Trophoblast cell (in vitro differentiated cells and primary cell): ENCODE results near the gene PDE5A.
"Not testable (repeated sequence)": the region's sequence is repeated elsewhere in the genome, so short reads cannot be mapped to it uniquely, and the experiment has no call there.

Experiments used
- DNase-seq, 2 donors: peaks; one replicate each; pipeline ENCODE4 v3.0.0-alpha.2; 2016
- H2AFZ ChIP-seq: 2 replicates; pipeline ENCODE4 v1.6.1; 2013; ENCODE audit warnings: low read length, moderate library complexity, mild to moderate bottlenecking; ENCODE audit not compliant: insufficient read depth, poor library complexity
- H2AK5ac ChIP-seq: 2 replicates; pipeline ENCODE4 v1.6.1; 2013; ENCODE audit warnings: mild to moderate bottlenecking, low read length
- H2BK120ac ChIP-seq: 2 replicates; pipeline ENCODE4 v1.6.1; 2013; ENCODE audit warnings: low read length, mild to moderate bottlenecking, moderate library complexity; ENCODE audit not compliant: insufficient read depth, poor library complexity
- H2BK12ac ChIP-seq: 2 replicates; pipeline ENCODE4 v1.6.1; 2013; ENCODE audit warnings: mild to moderate bottlenecking, low read length, moderate library complexity
- H2BK5ac ChIP-seq: 2 replicates; pipeline ENCODE4 v1.6.1; 2013; ENCODE audit warnings: low read length, low read depth, moderate library complexity, mild to moderate bottlenecking; ENCODE audit not compliant: poor library complexity
- H3K14ac ChIP-seq: 2 replicates; pipeline ENCODE4 v1.6.1; 2013; ENCODE audit warnings: mild to moderate bottlenecking, low read length
- H3K18ac ChIP-seq: 2 replicates; pipeline ENCODE4 v1.6.1; 2013; ENCODE audit warnings: mild to moderate bottlenecking, low read length
- H3K23ac ChIP-seq: 2 replicates; pipeline ENCODE4 v1.6.1; 2013; ENCODE audit warnings: low read length
- H3K27ac ChIP-seq: 2 replicates; pipeline ENCODE4 v1.5.1; 2013; ENCODE audit warnings: low read depth, mild to moderate bottlenecking, inconsistent platforms, low read length, moderate library complexity
- H3K27me3 ChIP-seq: 2 replicates; pipeline ENCODE4 v1.6.1; 2013; ENCODE audit warnings: inconsistent platforms, mild to moderate bottlenecking, low read length, moderate library complexity; ENCODE audit not compliant: insufficient read depth
- H3K36me3 ChIP-seq, 2 experiments: 1 replicate in 1 of 2; 2 replicates in 1 of 2; pipeline ENCODE4 v1.6.1; 2013; ENCODE audit warnings: low read length in 2 of 2, mild to moderate bottlenecking in 2 of 2, moderate library complexity in 1 of 2; ENCODE audit not compliant: insufficient read depth in 2 of 2, control insufficient read depth in 1 of 2
- H3K4ac ChIP-seq: 2 replicates; pipeline ENCODE4 v1.6.1; 2013; ENCODE audit warnings: low read depth, mild to moderate bottlenecking, low read length, moderate library complexity
- H3K4me1 ChIP-seq, 2 experiments: 1 replicate in 1 of 2; 2 replicates in 1 of 2; pipeline ENCODE4 v1.6.1; 2013; ENCODE audit warnings: low read length in 2 of 2, mild to moderate bottlenecking in 2 of 2, moderate library complexity in 1 of 2; ENCODE audit not compliant: insufficient read depth in 2 of 2, control insufficient read depth in 1 of 2
- H3K4me2 ChIP-seq: 2 replicates; pipeline ENCODE4 v1.6.1; 2013; ENCODE audit warnings: inconsistent platforms, mild to moderate bottlenecking, low read length, moderate library complexity
- H3K4me3 ChIP-seq: 2 replicates; pipeline ENCODE4 v1.5.1; 2013; ENCODE audit warnings: mild to moderate bottlenecking, low read depth, low read length, inconsistent platforms
- H3K79me1 ChIP-seq: one replicate; pipeline ENCODE4 v1.6.1; 2013; ENCODE audit warnings: low read length
- H3K79me2 ChIP-seq: 2 replicates; pipeline ENCODE4 v1.6.1; 2013; ENCODE audit warnings: low read length, mild to moderate bottlenecking; ENCODE audit not compliant: control insufficient read depth, insufficient read depth, poor library complexity
- H3K9ac ChIP-seq: 2 replicates; pipeline ENCODE4 v1.6.1; 2013; ENCODE audit warnings: mild to moderate bottlenecking, low read length
- H3K9me3 ChIP-seq: 2 replicates; pipeline ENCODE4 v1.6.1; 2013; ENCODE audit warnings: low read depth, mild to moderate bottlenecking, control low read depth, inconsistent platforms, low read length; ENCODE audit not compliant: insufficient read depth
- H4K12ac ChIP-seq: 2 replicates; pipeline ENCODE4 v1.6.1; 2013; ENCODE audit warnings: low read depth, mild to moderate bottlenecking, low read length, moderate library complexity
- H4K8ac ChIP-seq: 2 replicates; pipeline ENCODE4 v1.6.1; 2013; ENCODE audit warnings: low read depth, mild to moderate bottlenecking, low read length, moderate library complexity
- H4K91ac ChIP-seq: one replicate; pipeline ENCODE4 v1.6.1; 2013; ENCODE audit warnings: low read depth, mild to moderate bottlenecking, low read length, moderate library complexity
- WGBS: extraction: QIAGEN DNeasy Blood & Tissue Kit; methylation state at CpG from one replicate; pipeline ENCODE4 v1.1.7; 2013; ENCODE audit warnings: missing lambda C conversion rate; ENCODE audit not compliant: insufficient read length, insufficient coverage; ENCODE audit errors: extremely low coverage; 5-methylcytosine and 5-hydroxymethylcytosine counted together

PDE5A gene

GRCh38 chr4:119638359-119638758 lies 9.8 kb upstream of the PDE5A start:
- H4K91ac ChIP-seq = no peak overlapping the region
- H3K4me3 ChIP-seq = no peak overlapping the region
- H3K23ac ChIP-seq = no peak overlapping the region
- H3K18ac ChIP-seq = no peak overlapping the region
- no peaks in the 10 kb centered on the region for H3K27me3 ChIP-seq
- H3K4me1 ChIP-seq = no peaks in the 10 kb centered on the region
- no peak overlapping the region for H2BK120ac ChIP-seq
- no peak for DNase-seq
- no peak overlapping the region for H2AK5ac ChIP-seq
- H2AFZ ChIP-seq = no peak overlapping the region
- no peak overlapping the region for H3K9ac ChIP-seq
- H3K4me2 ChIP-seq = no peak overlapping the region
- no peaks in the 10 kb centered on the region for H3K9me3 ChIP-seq
- no peak overlapping the region for H3K4ac ChIP-seq
- H3K36me3 ChIP-seq = no peaks in the 10 kb centered on the region
- no peak overlapping the region for H2BK12ac ChIP-seq
- no peak overlapping the region for H4K12ac ChIP-seq
- H3K14ac ChIP-seq = no peak overlapping the region
- H2BK5ac ChIP-seq = no peak overlapping the region
- no peak overlapping the region for H4K8ac ChIP-seq
- no peaks in the 10 kb centered on the region for H3K79me2 ChIP-seq
- H3K79me1 ChIP-seq = no peaks in the 10 kb centered on the region
- WGBS = no CpG with 5 or more reads among the region's 1 CpG
- H3K27ac ChIP-seq = no peak overlapping the region

DNA sequence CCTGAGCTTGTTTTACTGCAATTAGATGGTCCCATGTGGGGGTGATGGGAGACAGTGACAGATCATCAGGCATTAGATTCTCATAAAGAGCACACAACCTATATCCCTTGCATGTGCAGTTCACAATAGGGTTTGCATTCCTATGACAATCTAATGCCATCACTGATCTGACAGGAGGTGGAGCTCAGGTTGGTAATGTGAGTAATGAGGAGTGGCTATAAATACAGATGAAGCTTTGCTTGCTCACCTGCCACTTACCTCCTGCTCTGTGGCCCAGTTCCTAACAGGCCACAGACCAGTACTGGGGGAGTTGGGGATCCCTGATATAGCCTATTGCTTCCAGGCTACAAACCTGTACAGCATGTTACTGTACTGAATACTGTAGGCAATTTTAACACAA lies 8.2 kb upstream of the PDE5A start:
- not testable (repeated sequence) for H3K18ac ChIP-seq, H3K4me1 ChIP-seq, H2BK120ac ChIP-seq, H3K27ac ChIP-seq, H2BK5ac ChIP-seq, H3K79me2 ChIP-seq, H3K14ac ChIP-seq, H3K23ac ChIP-seq, H3K27me3 ChIP-seq, H3K4ac ChIP-seq, H3K36me3 ChIP-seq, H4K8ac ChIP-seq, H3K9me3 ChIP-seq, H4K91ac ChIP-seq, DNase-seq, H2AFZ ChIP-seq, H3K9ac ChIP-seq, H2BK12ac ChIP-seq, H3K4me2 ChIP-seq, H4K12ac ChIP-seq, H3K4me3 ChIP-seq, H2AK5ac ChIP-seq, H3K79me1 ChIP-seq

DNA sequence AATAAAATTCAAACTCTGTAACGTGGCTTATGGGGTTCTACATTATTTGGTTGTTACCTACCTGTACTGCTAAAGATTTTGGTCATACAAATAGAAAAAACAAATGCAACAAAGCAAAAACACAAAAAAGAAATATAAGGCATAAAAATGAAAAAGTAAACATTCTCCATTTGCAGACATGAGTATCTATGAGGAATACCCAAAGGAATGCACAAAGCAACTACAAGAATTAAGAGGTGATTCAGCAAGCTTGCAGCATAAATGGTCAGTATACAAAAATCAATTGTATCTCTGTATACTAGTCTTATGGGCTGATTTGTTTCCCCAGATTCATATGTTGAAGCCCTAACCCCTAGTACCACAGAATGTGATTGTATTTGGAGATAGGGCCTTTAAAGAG lies 3.6 kb upstream of the PDE5A start:
- Histone ChIP-seq H3K27me3 (no peaks in the 10 kb centered on the region), H2BK5ac (no peak overlapping the region), H3K36me3 (no peaks in the 10 kb centered on the region), H3K18ac (no peak overlapping the region), H3K9me3 (no peaks in the 10 kb centered on the region), H4K12ac (no peak overlapping the region), H3K23ac (no peak overlapping the region), H3K4me2 (no peak overlapping the region), H3K4ac (no peak overlapping the region), H2AFZ (no peak overlapping the region), H4K8ac (no peak overlapping the region), H4K91ac (no peak overlapping the region), H3K4me1 (peaks cover 0 to 3% of the 10 kb centered on the region in 2 experiments), H3K4me3 (no peak overlapping the region), H3K27ac (no peak overlapping the region), H3K9ac (no peak overlapping the region), H3K79me1 (peaks cover 4% of the 10 kb centered on the region), H3K14ac (no peak overlapping the region), H2AK5ac (no peak overlapping the region), H3K79me2 (no peaks in the 10 kb centered on the region), H2BK12ac (no peak overlapping the region), H2BK120ac (no peak overlapping the region)
- WGBS = no CpG with 5 or more reads among the region's 1 CpG
- DNase-seq = peak in 1 of 2 donors; percentile 42

- H3K36me3 ChIP-seq = no peaks in the 10 kb centered on the region
- no peaks in the 10 kb centered on the region for H3K9me3 ChIP-seq
- peak overlapping the region; percentile 85 for H4K8ac ChIP-seq
- H3K27me3 ChIP-seq = no peaks in the 10 kb centered on the region
- peaks cover 4% of the 10 kb centered on the region for H3K79me1 ChIP-seq
- H3K4me1 ChIP-seq = peaks cover 3 to 5% of the 10 kb centered on the region in 2 experiments
- no peak overlapping the region for H4K91ac ChIP-seq
- no peak overlapping the region for H3K4ac ChIP-seq
- H2BK12ac ChIP-seq = peak overlapping the region; percentile 88
- H4K12ac ChIP-seq = no peak overlapping the region
- no peak overlapping the region for H3K18ac ChIP-seq
- no peak overlapping the region for H2AK5ac ChIP-seq
- no peaks in the 10 kb centered on the region for H3K79me2 ChIP-seq
- no peak overlapping the region for H2BK120ac ChIP-seq
- peak overlapping the region; percentile 98 for H2AFZ ChIP-seq
- H3K4me2 ChIP-seq = peak overlapping the region; percentile 89
- no peak overlapping the region for H2BK5ac ChIP-seq
- no peak overlapping the region for H3K23ac ChIP-seq
- DNase-seq = no peak
- no peak overlapping the region for H3K9ac ChIP-seq
- H3K4me3 ChIP-seq = peak overlapping the region; percentile 73
- WGBS = no CpG with 5 or more reads among the region's 12 CpGs
- H3K14ac ChIP-seq = peak overlapping the region; percentile 53
- no peak overlapping the region for H3K27ac ChIP-seq
These were observed 503 bp upstream of the PDE5A start for GRCh38 chr4:119629142-119629471.
